Smooth muscle cell (in vitro differentiated cells): ENCODE data around the gene CIRBP. TPM values are rescaled to one million over a fixed set of nuclear protein-coding genes. Genes with fewer than 3 reads are reported as not detected.

Source experiments
- DNase-seq: peaks from one replicate; lab custom pipeline; 2025; ENCODE audit not compliant: unreplicated experiment; lab: John Stamatoyannopoulos, UW
- H2AFZ ChIP-seq: fragments of 200-600 bp; sonication (generic); 2 replicates; pipeline ENCODE4 v1.6.0; 2016; ENCODE audit warnings: antibody characterized with exemption, low read depth, mild to moderate bottlenecking
- H3F3A ChIP-seq: fragments of 200-600 bp; sonication (generic); 2 replicates; pipeline ENCODE4 v1.6.0; 2017; ENCODE audit warnings: antibody characterized with exemption, low read depth
- H3K27ac ChIP-seq: fragments of 200-600 bp; sonication (generic); 2 replicates; pipeline ENCODE4 v1.5.1; 2016; ENCODE audit warnings: low read depth, mild to moderate bottlenecking
- H3K27me3 ChIP-seq: fragments of 200-600 bp; sonication (generic); 2 replicates; pipeline ENCODE4 v1.6.1; 2016; ENCODE audit warnings: low read depth, mild to moderate bottlenecking
- H3K36me3 ChIP-seq: fragments of 200-600 bp; sonication (generic); 2 replicates; pipeline ENCODE4 v1.5.1; 2016; ENCODE audit warnings: low read depth
- H3K4me1 ChIP-seq: fragments of 200-600 bp; sonication (generic); 2 replicates; pipeline ENCODE4 v1.5.1; 2016; ENCODE audit warnings: low read depth
- H3K4me2 ChIP-seq: fragments of 200-600 bp; sonication (generic); 2 replicates; pipeline ENCODE4 v1.6.0; 2016; ENCODE audit warnings: mild to moderate bottlenecking
- H3K4me3 ChIP-seq: fragments of 200-600 bp; sonication (generic); 2 replicates; pipeline ENCODE4 v1.5.1; 2016; ENCODE audit warnings: mild to moderate bottlenecking
- H3K79me2 ChIP-seq: fragments of 200-600 bp; sonication (generic); 2 replicates; pipeline ENCODE4 v1.6.0; 2016; ENCODE audit warnings: low read depth, mild to moderate bottlenecking
- H3K9ac ChIP-seq: fragments of 200-600 bp; sonication (generic); 2 replicates; pipeline ENCODE4 v1.6.0; 2016; ENCODE audit warnings: low read depth
- H3K9me3 ChIP-seq: fragments of 200-600 bp; sonication (generic); replicated peaks from 2 replicates; pipeline ENCODE4 v1.5.1; 2016; ENCODE audit warnings: low read depth
- H4K20me1 ChIP-seq: fragments of 200-600 bp; sonication (generic); 2 replicates; pipeline ENCODE4 v1.6.0; 2016; ENCODE audit warnings: low read depth
- CTCF ChIP-seq: fragments of 200-600 bp; sonication (generic); IDR thresholded peaks from 2 replicates; pipeline ENCODE4 v1.5.1; 2017; ENCODE audit warnings: borderline replicate concordance, mild to moderate bottlenecking, antibody characterized with exemption; ENCODE audit not compliant: insufficient read depth, poor library complexity, severe bottlenecking
- WGBS: methylation state at CpG from one replicate; pipeline ENCODE4 v1.1.7; 2016; ENCODE audit warnings: low lambda C conversion rate; 5-methylcytosine and 5-hydroxymethylcytosine counted together
- polyA plus RNA-seq: library from polyadenylated mRNA; unstranded; fragments of >200 nt; fragmentation: Nextera tagmentation; extraction: Ambion mirVana; gene quantifications from 2 replicates; pipeline ENCODE4 v1.2.1, GENCODE V29; 2016
- total RNA-seq: library from RNA; depleted of rRNA; stranded (reverse); fragments of >200 nt; gene quantifications from 2 replicates; pipeline ENCODE4 v1.2.3, GENCODE V29; 2014

CIRBP gene
- total and polyA plus RNA-seq, 2 experiments from 2014 or later = 122 to 215 TPM

- DNase-seq = no peak
- Histone ChIP-seq H3K4me3 (peak within 1 kb of the TSS; percentile 57), H3K27me3 (no peaks in the 10 kb centered on the region), H3K4me1 (peaks cover 10% of the 10 kb centered on the region), H4K20me1 (peaks cover 17% of the 10 kb centered on the region), H3K9me3 (no peaks in the 10 kb centered on the region), H2AFZ (no peak within 1 kb of the TSS), H3K36me3 (no peaks in the 10 kb centered on the region), H3K79me2 (no peaks in the 10 kb centered on the region), H3K4me2 (peak within 1 kb of the TSS; percentile 86), H3K9ac (no peak within 1 kb of the TSS), H3K27ac (no peak within 1 kb of the TSS), H3F3A (no peaks in the 10 kb centered on the region)
- WGBS = 0% methylated on average over 12 of the region's 113 CpGs
- TF ChIP-seq CTCF = no peak
Measured at GRCh38 chr19:1285737-1286360, 16.7 kb downstream of the CIRBP start, which contains the start of gene EFNA2. Gene EFNA2, plus strand, starts transcription at chr19:1285873. Its CDS starts 296 bp downstream, at chr19:1286169.

- no peak overlapping the region for H2AFZ ChIP-seq
- no peaks in the 10 kb centered on the region for H3K27me3 ChIP-seq
- peak overlapping the region; percentile 57 for H3K4me3 ChIP-seq
- no peaks in the 10 kb centered on the region for H3F3A ChIP-seq
- no peaks in the 10 kb centered on the region for H3K79me2 ChIP-seq
- no peaks in the 10 kb centered on the region for H3K9me3 ChIP-seq
- no peak for TF ChIP-seq CTCF
- H4K20me1 ChIP-seq = peaks cover 24% of the 10 kb centered on the region
- H3K36me3 ChIP-seq = no peaks in the 10 kb centered on the region
- no peak overlapping the region for H3K9ac ChIP-seq
- 67% methylated on average over 35 of the region's 38 CpGs for WGBS
- no peak overlapping the region for H3K27ac ChIP-seq
- peaks cover 10% of the 10 kb centered on the region for H3K4me1 ChIP-seq
- peak overlapping the region; percentile 86 for H3K4me2 ChIP-seq
- DNase-seq = no peak
Measured at GRCh38 chr19:1286487-1287353, 17.6 kb downstream of the CIRBP start.

GRCh38 chr19:1287354-1288225, 18.5 kb downstream of the CIRBP start:
- 77% methylated on average over 48 of the region's 55 CpGs for WGBS
- H3K36me3 ChIP-seq = no peaks in the 10 kb centered on the region
- H3K4me3 ChIP-seq = peak overlapping the region; percentile 57
- H3K27ac ChIP-seq = no peak overlapping the region
- no peaks in the 10 kb centered on the region for H3K27me3 ChIP-seq
- no peaks in the 10 kb centered on the region for H3F3A ChIP-seq
- no peaks in the 10 kb centered on the region for H3K79me2 ChIP-seq
- H3K9ac ChIP-seq = no peak overlapping the region
- H3K4me2 ChIP-seq = peak overlapping the region; percentile 86
- H4K20me1 ChIP-seq = peaks cover 29% of the 10 kb centered on the region
- peaks cover 10% of the 10 kb centered on the region for H3K4me1 ChIP-seq
- H2AFZ ChIP-seq = no peak overlapping the region
- no peak for TF ChIP-seq CTCF
- DNase-seq = no peak
- H3K9me3 ChIP-seq = no peaks in the 10 kb centered on the region
